Neutrophil (primary cell): ENCODE results near the gene NEMF.
A peak's percentile ranks its signal among the peaks of the same experiment; 100 is the strongest.
"Not testable (repeated sequence)": the region's sequence is repeated elsewhere in the genome, so short reads cannot be mapped to it uniquely, and the experiment has no call there.

Experiments
- H3K27ac ChIP-seq: fragments of 200-600 bp; sonication (generic); 2 replicates; pipeline ENCODE4 v1.5.1; 2016; ENCODE audit warnings: mild to moderate bottlenecking, moderate library complexity
- H3K27me3 ChIP-seq: fragments of 200-600 bp; sonication (generic); 2 replicates; pipeline ENCODE4 v1.6.0; 2016; ENCODE audit warnings: mild to moderate bottlenecking
- H3K36me3 ChIP-seq: fragments of 200-600 bp; sonication (generic); 2 replicates; pipeline ENCODE4 v1.5.1; 2017
- H3K4me1 ChIP-seq, 2 experiments: fragments of 200-600 bp in 1 of 2; sonication (generic) in 1 of 2; 1 replicate in 1 of 2; 2 replicates in 1 of 2; pipeline versions ENCODE4 v1.5.1 to v1.6.1; 2013 to 2016; ENCODE audit warnings: low read depth in 1 of 2, low read length in 1 of 2, mild to moderate bottlenecking in 1 of 2, moderate library complexity in 1 of 2; ENCODE audit not compliant: control insufficient read depth in 1 of 2, insufficient read depth in 1 of 2
- H3K4me3 ChIP-seq, 2 experiments: fragments of 200-600 bp in 1 of 2; sonication (generic) in 1 of 2; 1 replicate in 1 of 2; 2 replicates in 1 of 2; pipeline ENCODE4 v1.5.1; 2013 to 2016; ENCODE audit warnings: low read depth in 1 of 2, low read length in 1 of 2, mild to moderate bottlenecking in 1 of 2, moderate library complexity in 1 of 2
- H3K9me3 ChIP-seq: fragments of 200-600 bp; sonication (generic); 2 replicates; pipeline ENCODE4 v1.5.1; 2016
- CTCF ChIP-seq: fragments of 200-600 bp; sonication (generic); IDR thresholded peaks from 2 replicates; pipeline ENCODE4 v1.5.1; 2016; ENCODE audit warnings: antibody characterized with exemption

Gene NEMF

GRCh38 chr14:49880267-49881064 lies 27.9 kb upstream of the NEMF start:
- no peaks in the 10 kb centered on the region for H3K36me3 ChIP-seq
- TF ChIP-seq CTCF = no peak
- H3K9me3 ChIP-seq = no peaks in the 10 kb centered on the region
- H3K27me3 ChIP-seq = no peaks in the 10 kb centered on the region
- H3K27ac ChIP-seq = no peak overlapping the region
- no peak overlapping the region for H3K4me3 ChIP-seq
- H3K4me1 ChIP-seq = no peaks in the 10 kb centered on the region

GRCh38 chr14:49879646-49880204 lies 27.1 kb upstream of the NEMF start:
- no peaks in the 10 kb centered on the region for H3K27me3 ChIP-seq
- H3K9me3 ChIP-seq = no peaks in the 10 kb centered on the region
- H3K4me1 ChIP-seq = no peaks in the 10 kb centered on the region
- H3K27ac ChIP-seq = peak overlapping the region; percentile 30
- TF ChIP-seq CTCF = peak; percentile 77
- no peak overlapping the region for H3K4me3 ChIP-seq
- no peaks in the 10 kb centered on the region for H3K36me3 ChIP-seq

GRCh38 chr14:49876563-49877127 lies 24.1 kb upstream of the NEMF start:
- Histone ChIP-seq H3K4me3 (no peak overlapping the region), H3K27ac (no peak overlapping the region), H3K9me3 (no peaks in the 10 kb centered on the region), H3K4me1 (no peaks in the 10 kb centered on the region), H3K27me3 (no peaks in the 10 kb centered on the region), H3K36me3 (no peaks in the 10 kb centered on the region)
- no peak for TF ChIP-seq CTCF

GRCh38 chr14:49875640-49876198 lies 23.1 kb upstream of the NEMF start:
- H3K27ac ChIP-seq = no peak overlapping the region
- no peaks in the 10 kb centered on the region for H3K27me3 ChIP-seq
- H3K4me3 ChIP-seq = no peak overlapping the region
- no peak for TF ChIP-seq CTCF
- H3K36me3 ChIP-seq = no peaks in the 10 kb centered on the region
- H3K9me3 ChIP-seq = no peaks in the 10 kb centered on the region
- no peaks in the 10 kb centered on the region for H3K4me1 ChIP-seq

GRCh38 chr14:49873548-49873947 lies 21.0 kb upstream of the NEMF start:
- H3K27me3 ChIP-seq, H3K27ac ChIP-seq, H3K9me3 ChIP-seq, H3K36me3 ChIP-seq, H3K4me1 ChIP-seq, H3K4me3 ChIP-seq: not testable (repeated sequence)

GRCh38 chr14:49870908-49871307 lies 18.3 kb upstream of the NEMF start:
- no peak overlapping the region for H3K4me3 ChIP-seq
- no peak for TF ChIP-seq CTCF
- no peaks in the 10 kb centered on the region for H3K36me3 ChIP-seq
- H3K27me3 ChIP-seq = no peaks in the 10 kb centered on the region
- no peak overlapping the region for H3K27ac ChIP-seq
- peaks cover 10 to 16% of the 10 kb centered on the region in 2 experiments for H3K4me1 ChIP-seq
- no peaks in the 10 kb centered on the region for H3K9me3 ChIP-seq
